Natural killer cell treated with Interleukin-12 subunit alpha and Interleukin-12 subunit beta and Interleukin-15 and Interleukin-18, amount 100 ng/mL, for 72 hours (primary cell): ENCODE data around the gene LTBR. TPM values are rescaled to one million over a fixed set of nuclear protein-coding genes. Genes with fewer than 3 reads are reported as not detected.

Experiments used
- ATAC-seq, 2 donors: fragments of 150-1000 bp; cut with Tn5 transposase in 1 of 2; sonication (Bioruptor Pico), chemical (Tn5 transposase) in 1 of 2; 2 replicates each; pipeline ENCODE4 v1.10.0; 2021
- DNase-seq: peaks from one replicate; pipeline ENCODE4 v3.0.0; 2022; ENCODE audit warnings: low spot score
- H3K27ac Mint-ChIP-seq, 2 donors: 1 replicate in 1 of 2; 2 replicates in 1 of 2; pipeline ENCODE4 v1.8.0; 2022; ENCODE audit warnings: mixed read lengths in 2 of 2, mild to moderate bottlenecking in 1 of 2, moderate library complexity in 1 of 2
- H3K27me3 Mint-ChIP-seq, 2 donors: 1 replicate in 1 of 2; 2 replicates in 1 of 2; pipeline ENCODE4 v1.8.0; 2022; ENCODE audit warnings: mixed read lengths in 2 of 2
- H3K36me3 Mint-ChIP-seq: one replicate; pipeline ENCODE4 v1.8.0; 2022; ENCODE audit warnings: mixed read lengths
- H3K4me1 Mint-ChIP-seq, 2 donors: 1 replicate in 1 of 2; 2 replicates in 1 of 2; pipeline ENCODE4 v1.8.0; 2022; ENCODE audit warnings: low read depth in 2 of 2, mixed read lengths in 2 of 2, mild to moderate bottlenecking in 1 of 2
- H3K4me3 Mint-ChIP-seq: one replicate; pipeline ENCODE4 v1.8.0; 2022; ENCODE audit warnings: mixed read lengths
- H3K9me3 Mint-ChIP-seq: 2 replicates; pipeline ENCODE4 v1.8.0; 2022; ENCODE audit warnings: mixed read lengths
- total RNA-seq, 2 donors: library from RNA; stranded (reverse); gene quantifications; one replicate each; pipeline ENCODE4 v1.2.3, GENCODE V29; 2022

LTBR gene
- total RNA-seq, 2 donors from 2014 or later = 2.3 to 3.9 TPM

- H3K9me3 Mint-ChIP-seq = no peaks in the 10 kb centered on the region
- peaks cover 7 to 10% of the 10 kb centered on the region in 2 donors for H3K4me1 Mint-ChIP-seq
- H3K27ac Mint-ChIP-seq = peak overlapping the region in 1 of 2 donors; percentile 72
- no peak for ATAC-seq
- no peak for DNase-seq
- no peaks in the 10 kb centered on the region for H3K36me3 Mint-ChIP-seq
- no peak overlapping the region for H3K4me3 Mint-ChIP-seq
- peaks cover 0 to 10% of the 10 kb centered on the region in 2 donors for H3K27me3 Mint-ChIP-seq
Measured at GRCh38 chr12:6354495-6355393, 29.2 kb upstream of the LTBR start.

DNA sequence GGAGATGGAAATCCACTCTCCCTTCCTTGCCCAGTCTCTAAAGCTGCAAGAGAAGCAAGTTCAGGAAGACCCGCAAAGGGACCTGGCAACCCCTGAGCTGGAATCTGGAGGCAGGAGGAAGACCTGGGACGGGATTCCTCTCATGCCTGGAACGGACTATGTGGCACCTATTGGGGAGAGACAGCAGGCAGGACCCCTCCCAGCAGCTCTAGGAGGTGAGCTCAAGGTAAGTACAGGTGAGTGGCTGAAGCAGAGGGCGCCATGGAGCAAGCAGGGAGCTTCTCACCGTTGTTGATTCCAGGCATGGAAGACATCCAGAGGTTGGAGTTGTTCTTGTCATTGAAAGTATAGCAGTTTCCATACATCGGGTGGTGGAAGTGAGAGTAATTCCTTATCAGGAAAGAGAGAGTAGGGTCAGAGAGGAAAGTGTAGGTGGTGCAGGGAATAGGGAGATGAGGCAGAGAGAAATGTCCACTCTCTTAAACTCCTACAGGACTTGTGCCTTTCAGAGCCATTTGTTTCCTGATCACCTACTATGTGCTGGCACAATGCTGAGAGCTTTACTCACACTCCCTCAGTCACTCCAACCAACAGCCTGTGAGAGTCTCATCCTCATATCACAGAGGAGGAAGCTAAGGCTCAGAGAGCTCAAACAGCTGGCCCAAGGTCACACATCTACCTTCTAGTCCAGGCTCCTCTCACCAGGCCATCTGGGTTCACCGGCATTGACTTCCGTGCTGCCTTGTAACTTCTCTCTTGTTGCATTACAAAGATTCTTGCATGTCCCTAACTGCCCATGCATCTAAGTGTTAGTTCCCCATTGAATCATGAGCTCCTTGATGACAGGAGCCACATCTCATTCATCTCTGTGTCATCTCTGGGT lies 28.2 kb upstream of the LTBR start:
- H3K27ac Mint-ChIP-seq = peak overlapping the region in 1 of 2 donors; percentile 72
- H3K4me3 Mint-ChIP-seq = no peak overlapping the region
- peaks cover 3 to 10% of the 10 kb centered on the region in 2 donors for H3K27me3 Mint-ChIP-seq
- no peaks in the 10 kb centered on the region for H3K9me3 Mint-ChIP-seq
- peaks cover 7 to 16% of the 10 kb centered on the region in 2 donors for H3K4me1 Mint-ChIP-seq
- DNase-seq (no peak), ATAC-seq (no peak)
- H3K36me3 Mint-ChIP-seq = no peaks in the 10 kb centered on the region

GRCh38 chr12:6356374-6356820 lies 27.6 kb upstream of the LTBR start:
- H3K27ac Mint-ChIP-seq = no peak overlapping the region
- no peaks in the 10 kb centered on the region for H3K9me3 Mint-ChIP-seq
- no peak for ATAC-seq
- peaks cover 7 to 16% of the 10 kb centered on the region in 2 donors for H3K4me1 Mint-ChIP-seq
- H3K4me3 Mint-ChIP-seq = no peak overlapping the region
- DNase-seq = no peak
- H3K27me3 Mint-ChIP-seq = peaks cover 3 to 10% of the 10 kb centered on the region in 2 donors
- no peaks in the 10 kb centered on the region for H3K36me3 Mint-ChIP-seq

- Mint-ChIP-seq H3K36me3 (no peaks in the 10 kb centered on the region), H3K9me3 (no peaks in the 10 kb centered on the region), H3K4me1 (peaks cover 11% of the 10 kb centered on the region in 2 donors), H3K27me3 (peaks cover 3 to 10% of the 10 kb centered on the region in 2 donors), H3K4me3 (no peak overlapping the region), H3K27ac (no peak overlapping the region)
- no peak for DNase-seq
- no peak for ATAC-seq
Measured at GRCh38 chr12:6358881-6359280, 25.1 kb upstream of the LTBR start.

- Mint-ChIP-seq H3K36me3 (no peaks in the 10 kb centered on the region), H3K27me3 (peaks cover 3 to 10% of the 10 kb centered on the region in 2 donors), H3K27ac (peak overlapping the region in 1 of 2 donors; percentile 24), H3K4me1 (peaks cover 11 to 14% of the 10 kb centered on the region in 2 donors), H3K4me3 (no peak overlapping the region), H3K9me3 (no peaks in the 10 kb centered on the region)
- ATAC-seq = no peak
- no peak for DNase-seq
Measured at GRCh38 chr12:6360080-6360571, 23.8 kb upstream of the LTBR start.

DNA sequence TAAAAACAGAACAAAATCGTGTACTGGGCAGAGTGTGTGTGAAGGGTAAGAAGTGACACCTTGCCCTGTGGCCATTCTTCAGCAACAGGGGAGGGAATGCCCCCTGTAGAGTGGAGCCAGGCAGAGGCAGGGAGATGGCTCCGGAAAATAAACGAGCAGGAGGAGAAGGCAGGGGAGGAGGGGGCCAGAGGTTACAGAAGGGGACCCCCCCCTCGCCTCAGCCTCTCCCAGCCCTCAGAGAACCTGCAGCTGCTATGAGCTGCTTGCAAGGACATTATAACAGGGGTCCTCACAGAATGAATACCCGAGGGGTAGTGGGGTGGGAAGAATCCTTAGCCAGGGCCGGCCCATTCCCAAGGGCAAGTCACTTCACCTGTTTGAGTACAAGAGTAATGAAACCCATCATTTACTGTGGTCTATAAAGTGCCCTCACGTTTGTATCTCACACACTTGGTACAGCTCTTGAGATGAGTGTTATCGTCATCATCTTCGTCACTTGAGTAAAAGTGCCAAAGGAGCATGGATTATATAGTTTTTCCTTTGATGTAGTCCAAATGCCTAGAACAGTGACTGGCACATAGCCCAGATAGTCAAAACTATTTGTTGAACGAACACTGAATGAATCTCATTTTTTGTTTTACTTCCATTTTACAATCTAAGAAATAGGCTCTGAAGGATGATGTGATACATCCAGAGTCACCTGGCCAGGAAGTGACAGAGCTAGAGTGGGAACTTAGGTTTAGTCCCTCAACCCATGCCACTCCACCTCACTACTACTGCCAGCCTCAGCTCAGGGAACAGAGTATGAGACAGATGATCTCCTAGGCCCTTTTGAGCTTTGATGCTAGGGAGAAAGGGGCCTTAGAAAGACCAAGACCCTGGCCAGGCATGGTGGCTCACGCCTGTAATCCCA lies 23.1 kb upstream of the LTBR start:
- H3K4me1 Mint-ChIP-seq = peaks cover 11 to 14% of the 10 kb centered on the region in 2 donors
- H3K27ac Mint-ChIP-seq = peak overlapping the region in 1 of 2 donors; percentile 24
- H3K36me3 Mint-ChIP-seq = no peaks in the 10 kb centered on the region
- H3K9me3 Mint-ChIP-seq = no peaks in the 10 kb centered on the region
- H3K4me3 Mint-ChIP-seq = no peak overlapping the region
- DNase-seq = no peak
- ATAC-seq = no peak
- H3K27me3 Mint-ChIP-seq = peaks cover 3 to 10% of the 10 kb centered on the region in 2 donors

GRCh38 chr12:6361834-6362233 lies 22.1 kb upstream of the LTBR start:
- H3K9me3 Mint-ChIP-seq = no peaks in the 10 kb centered on the region
- peak overlapping the region; percentile 42 for H3K4me3 Mint-ChIP-seq
- ATAC-seq (no peak), DNase-seq (peak; percentile 47)
- peak overlapping the region in 1 of 2 donors; percentile 33 for H3K27ac Mint-ChIP-seq
- no peaks in the 10 kb centered on the region for H3K36me3 Mint-ChIP-seq
- peaks cover 2 to 3% of the 10 kb centered on the region in 2 donors for H3K27me3 Mint-ChIP-seq
- peaks cover 4 to 9% of the 10 kb centered on the region in 2 donors for H3K4me1 Mint-ChIP-seq

DNA sequence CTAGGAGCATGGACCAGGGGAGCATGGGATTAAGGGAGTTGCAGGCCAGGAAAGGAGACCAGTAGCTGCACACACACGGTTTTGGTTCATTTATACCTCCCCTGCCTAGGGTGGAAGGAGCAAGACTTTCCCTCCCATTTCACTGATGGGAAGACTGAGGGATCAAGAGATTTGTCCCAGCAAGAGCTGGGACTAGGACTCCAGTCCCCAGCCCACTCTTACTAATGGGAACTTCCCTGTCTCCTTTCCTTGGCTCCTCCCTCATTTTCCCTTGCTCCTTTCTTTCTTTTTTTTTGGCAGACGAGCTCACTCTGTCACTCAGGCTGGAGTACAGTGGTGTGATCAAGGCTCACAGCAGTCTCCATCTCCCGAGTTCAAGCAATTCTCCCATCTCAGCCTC lies 21.6 kb upstream of the LTBR start:
- H3K9me3 Mint-ChIP-seq = no peaks in the 10 kb centered on the region
- DNase-seq = no peak
- peak overlapping the region; percentile 42 for H3K4me3 Mint-ChIP-seq
- peak overlapping the region in 1 of 2 donors; percentile 33 for H3K27ac Mint-ChIP-seq
- no peaks in the 10 kb centered on the region for H3K36me3 Mint-ChIP-seq
- H3K27me3 Mint-ChIP-seq = peaks cover 0 to 3% of the 10 kb centered on the region in 2 donors
- no peak for ATAC-seq
- H3K4me1 Mint-ChIP-seq = peaks cover 9 to 15% of the 10 kb centered on the region in 2 donors

- no peak for ATAC-seq
- no peak for DNase-seq
- Mint-ChIP-seq H3K9me3 (no peaks in the 10 kb centered on the region), H3K36me3 (no peaks in the 10 kb centered on the region), H3K4me3 (peak overlapping the region; percentile 61), H3K27me3 (peaks cover 0 to 3% of the 10 kb centered on the region in 2 donors), H3K27ac (no peak overlapping the region), H3K4me1 (peaks cover 13 to 17% of the 10 kb centered on the region in 2 donors)
Measured at GRCh38 chr12:6363010-6363329, 21.0 kb upstream of the LTBR start.

- H3K4me1 Mint-ChIP-seq = peaks cover 14 to 17% of the 10 kb centered on the region in 2 donors
- H3K9me3 Mint-ChIP-seq = no peaks in the 10 kb centered on the region
- H3K4me3 Mint-ChIP-seq = peak overlapping the region; percentile 61
- peak; percentile 71 for DNase-seq
- H3K27me3 Mint-ChIP-seq = peaks cover 0 to 3% of the 10 kb centered on the region in 2 donors
- no peaks in the 10 kb centered on the region for H3K36me3 Mint-ChIP-seq
- peak; percentile 93 to 94 for ATAC-seq
- peak overlapping the region; percentile 49 to 86 for H3K27ac Mint-ChIP-seq
Measured at GRCh38 chr12:6363330-6364043, 20.5 kb upstream of the LTBR start.

DNA sequence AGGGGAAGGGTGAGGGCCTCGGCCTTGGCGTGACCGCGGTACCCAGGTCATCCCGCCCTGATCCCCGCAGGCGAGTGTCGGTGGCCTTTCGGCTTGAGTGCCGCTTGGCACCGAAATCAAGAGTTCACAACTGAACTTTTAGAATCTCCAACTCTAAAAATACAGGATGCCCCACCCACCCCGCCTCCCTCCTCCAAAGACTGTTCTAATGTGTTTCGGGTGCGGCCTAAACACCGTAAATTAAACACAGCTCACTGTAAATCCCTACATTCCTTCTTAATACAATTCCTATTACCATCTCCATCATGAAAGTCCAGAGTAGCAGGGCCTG lies 20.0 kb upstream of the LTBR start:
- no peaks in the 10 kb centered on the region for H3K9me3 Mint-ChIP-seq
- peaks cover 19 to 22% of the 10 kb centered on the region in 2 donors for H3K4me1 Mint-ChIP-seq
- ATAC-seq (no peak), DNase-seq (no peak)
- peak overlapping the region; percentile 49 to 86 for H3K27ac Mint-ChIP-seq
- peaks cover 0 to 3% of the 10 kb centered on the region in 2 donors for H3K27me3 Mint-ChIP-seq
- peak overlapping the region; percentile 75 for H3K4me3 Mint-ChIP-seq
- no peaks in the 10 kb centered on the region for H3K36me3 Mint-ChIP-seq
